ENCODE results near the gene PPFIA3.
A peak's percentile ranks its signal among the peaks of the same experiment; 100 is the strongest.

Gene PPFIA3

DNA sequence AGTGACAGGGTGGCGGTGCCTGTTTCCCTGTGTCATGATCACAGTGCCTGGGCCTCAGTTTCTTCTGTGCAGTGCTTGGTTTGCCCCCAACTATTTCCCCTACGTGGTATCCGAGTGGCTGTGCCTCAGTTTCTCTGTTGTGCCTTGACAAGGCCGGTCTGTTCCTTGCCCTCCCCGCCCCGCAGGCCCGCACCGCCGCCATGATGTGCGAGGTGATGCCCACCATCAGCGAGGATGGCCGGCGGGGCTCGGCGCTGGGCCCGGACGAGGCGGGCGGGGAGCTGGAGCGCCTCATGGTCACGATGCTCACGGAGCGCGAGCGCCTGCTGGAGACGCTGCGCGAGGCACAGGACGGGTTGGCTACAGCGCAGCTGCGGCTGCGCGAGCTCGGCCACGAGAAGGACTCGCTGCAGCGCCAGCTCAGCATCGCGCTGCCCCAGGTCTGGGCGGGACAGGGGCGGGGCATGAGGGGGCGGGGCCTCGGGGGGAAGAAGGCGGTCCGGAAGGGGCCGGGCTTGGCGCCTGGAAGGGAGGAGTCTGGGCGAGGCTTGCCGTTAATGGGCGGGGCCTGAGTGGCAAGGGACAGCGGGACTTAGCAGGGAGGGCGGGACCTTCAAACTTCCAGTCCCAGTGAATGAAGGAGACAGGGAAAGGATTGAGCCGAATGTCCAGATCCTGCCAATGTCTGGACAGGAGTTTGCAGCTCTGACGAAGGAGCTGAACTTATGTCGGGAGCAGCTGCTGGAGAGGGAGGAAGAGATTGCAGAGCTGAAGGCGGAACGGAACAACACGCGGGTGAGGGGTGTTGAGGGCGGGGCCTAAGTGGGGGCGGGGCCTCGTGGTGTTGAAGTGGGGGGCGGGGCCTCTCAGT is 8.6 kb downstream of the PPFIA3 start:
- no peaks in the 10 kb centered on the region for H3K9me3 ChIP-seq (ENCODE audit: control insufficient read depth, insufficient read depth, low read length)
- no peaks in the 10 kb centered on the region for H3K27me3 ChIP-seq (ENCODE audit: control insufficient read depth, insufficient read depth, low read length)
- H3K9ac ChIP-seq (ENCODE audit: low read depth, low read length), result 0 out of 2 replicates have a peak overlapping the region, but pooled peaks have one; percentile 41
- H3K4me1 ChIP-seq (ENCODE audit: control insufficient read depth, insufficient read depth, low read length), result peaks cover 5% of the 10 kb centered on the region; the same call in 1 of the 2 replicates
- H3K36me3 ChIP-seq (ENCODE audit: control insufficient read depth, insufficient read depth, low read length), result no peaks in the 10 kb centered on the region
- peak overlapping the region; percentile 47 for H3K27ac ChIP-seq (ENCODE audit: low read depth, low read length)
- H3K4me3 ChIP-seq (ENCODE audit: low read depth, low read length), result peak overlapping the region; percentile 80

DNA sequence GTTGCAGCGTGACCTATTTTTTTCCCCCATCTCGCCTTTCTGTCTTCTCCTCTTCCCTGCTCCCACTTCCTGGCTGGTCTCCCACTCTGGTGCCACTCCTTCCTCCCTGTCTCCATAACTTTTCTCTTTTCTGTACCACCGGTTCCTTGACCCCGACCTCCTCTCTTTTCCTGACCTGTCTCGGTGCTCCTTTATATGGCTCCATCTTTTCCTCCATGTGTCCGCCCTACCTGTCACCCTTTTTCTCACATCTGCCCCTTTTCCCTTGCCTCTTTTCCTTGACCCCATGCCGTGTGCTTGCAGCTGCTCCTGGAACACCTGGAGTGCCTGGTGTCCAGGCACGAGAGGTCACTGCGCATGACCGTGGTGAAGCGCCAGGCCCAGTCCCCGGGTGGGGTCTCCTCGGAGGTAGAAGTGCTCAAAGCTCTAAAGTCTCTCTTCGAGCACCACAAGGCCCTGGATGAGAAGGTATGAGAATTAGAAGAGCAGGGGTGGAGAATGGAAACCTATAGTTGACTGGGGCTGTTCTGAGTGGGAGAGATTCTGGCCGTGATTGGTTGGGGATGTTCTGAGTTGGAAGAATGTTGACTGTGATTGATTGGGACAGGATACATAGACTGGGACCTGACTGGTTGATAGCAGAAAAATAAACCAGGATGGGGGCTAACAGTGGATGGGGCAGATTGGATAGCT is 9.3 kb downstream of the PPFIA3 start:
- peak overlapping the region; percentile 80 for H3K4me3 ChIP-seq (ENCODE audit: low read depth, low read length)
- H3K4me1 ChIP-seq (ENCODE audit: control insufficient read depth, insufficient read depth, low read length), result peaks cover 5% of the 10 kb centered on the region; the same call in 1 of the 2 replicates
- H3K9ac ChIP-seq (ENCODE audit: low read depth, low read length), result no peak overlapping the region
- no peaks in the 10 kb centered on the region for H3K9me3 ChIP-seq (ENCODE audit: control insufficient read depth, insufficient read depth, low read length)
- H3K36me3 ChIP-seq (ENCODE audit: control insufficient read depth, insufficient read depth, low read length), result no peaks in the 10 kb centered on the region
- no peaks in the 10 kb centered on the region for H3K27me3 ChIP-seq (ENCODE audit: control insufficient read depth, insufficient read depth, low read length)
- H3K27ac ChIP-seq (ENCODE audit: low read depth, low read length), result no peak overlapping the region

DNA sequence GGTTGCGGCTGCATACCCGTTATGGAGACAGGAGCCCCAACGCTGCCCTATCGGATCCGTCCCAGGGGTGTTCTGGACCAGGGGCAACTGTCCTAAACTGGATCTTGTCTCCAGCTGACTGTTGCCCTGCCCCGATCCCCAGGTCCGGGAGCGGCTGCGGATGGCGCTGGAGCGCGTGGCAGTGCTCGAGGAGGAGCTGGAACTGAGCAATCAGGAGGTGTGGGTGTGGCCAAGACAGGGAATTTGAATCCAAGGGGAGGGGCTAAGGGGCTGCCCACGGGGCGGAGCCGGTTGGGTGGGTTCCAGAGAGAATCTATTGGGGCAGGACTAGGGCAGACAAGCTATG is 9.9 kb downstream of the PPFIA3 start:
- Histone ChIP-seq H3K9ac (ENCODE audit: low read depth, low read length) (no peak overlapping the region), H3K27me3 (ENCODE audit: control insufficient read depth, insufficient read depth, low read length) (no peaks in the 10 kb centered on the region), H3K36me3 (ENCODE audit: control insufficient read depth, insufficient read depth, low read length) (0 out of 2 replicates have a peak, but pooled peaks cover 1% of the 10 kb centered on the region), H3K4me3 (ENCODE audit: low read depth, low read length) (peak overlapping the region; percentile 80; the same call in 1 of the 2 replicates), H3K9me3 (ENCODE audit: control insufficient read depth, insufficient read depth, low read length) (no peaks in the 10 kb centered on the region), H3K4me1 (ENCODE audit: control insufficient read depth, insufficient read depth, low read length) (peaks cover 5% of the 10 kb centered on the region; the same call in 1 of the 2 replicates), H3K27ac (ENCODE audit: low read depth, low read length) (no peak overlapping the region)

DNA sequence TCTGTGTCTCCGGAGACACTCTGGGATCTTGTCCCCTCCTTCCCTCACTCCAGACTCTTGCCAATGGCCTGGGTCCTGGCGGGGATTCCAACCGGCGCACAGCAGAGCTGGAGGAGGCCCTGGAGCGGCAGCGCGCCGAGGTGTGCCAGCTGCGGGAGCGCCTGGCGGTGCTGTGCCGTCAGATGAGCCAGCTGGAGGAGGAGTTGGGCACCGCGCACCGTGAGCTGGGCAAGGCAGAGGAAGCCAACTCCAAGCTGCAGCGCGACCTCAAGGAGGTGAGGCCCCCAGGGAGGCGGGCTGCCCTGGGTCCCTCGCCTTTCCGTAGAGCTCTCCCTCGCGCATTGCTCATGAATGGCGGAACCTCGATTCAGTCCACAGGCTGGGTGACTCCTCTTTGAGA is 11.0 kb downstream of the PPFIA3 start:
- H3K36me3 ChIP-seq (ENCODE audit: control insufficient read depth, insufficient read depth, low read length), result peaks cover 7% of the 10 kb centered on the region; the same call in 1 of the 2 replicates
- H3K9me3 ChIP-seq (ENCODE audit: control insufficient read depth, insufficient read depth, low read length), result no peaks in the 10 kb centered on the region
- no peak overlapping the region for H3K27ac ChIP-seq (ENCODE audit: low read depth, low read length)
- no peak overlapping the region for H3K9ac ChIP-seq (ENCODE audit: low read depth, low read length)
- no peak overlapping the region for H3K4me3 ChIP-seq (ENCODE audit: low read depth, low read length)
- peaks cover 5% of the 10 kb centered on the region; the same call in 1 of the 2 replicates for H3K4me1 ChIP-seq (ENCODE audit: control insufficient read depth, insufficient read depth, low read length)
- no peaks in the 10 kb centered on the region for H3K27me3 ChIP-seq (ENCODE audit: control insufficient read depth, insufficient read depth, low read length)

DNA sequence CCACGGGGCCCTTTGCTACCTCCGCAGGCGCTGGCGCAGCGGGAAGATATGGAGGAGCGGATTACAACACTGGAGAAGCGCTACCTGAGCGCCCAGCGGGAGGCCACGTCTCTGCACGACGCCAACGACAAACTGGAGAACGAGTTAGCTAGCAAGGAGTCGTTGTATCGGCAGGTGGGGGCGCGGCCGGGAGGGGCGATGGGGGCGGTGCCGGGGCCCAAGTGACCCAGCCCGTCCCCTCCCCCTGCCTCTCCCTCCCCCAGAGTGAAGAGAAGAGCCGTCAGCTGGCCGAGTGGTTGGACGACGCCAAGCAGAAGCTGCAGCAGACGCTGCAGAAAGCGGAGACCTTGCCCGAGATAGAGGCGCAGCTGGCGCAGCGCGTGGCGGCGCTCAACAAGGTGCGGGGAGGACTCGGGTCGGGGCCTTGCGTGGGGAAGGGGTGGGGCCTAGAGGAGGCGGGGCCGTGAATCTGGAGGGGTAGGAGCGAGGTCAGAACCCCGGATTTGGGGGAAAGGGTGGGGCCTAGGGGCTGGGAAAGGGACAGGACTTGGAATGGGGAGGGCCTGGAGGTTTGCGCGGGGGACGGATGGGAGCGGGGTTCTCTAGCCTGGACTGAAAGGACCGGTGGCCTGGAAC is 13.7 kb downstream of the PPFIA3 start:
- no peak overlapping the region for H3K27ac ChIP-seq (ENCODE audit: low read depth, low read length)
- no peaks in the 10 kb centered on the region for H3K27me3 ChIP-seq (ENCODE audit: control insufficient read depth, insufficient read depth, low read length)
- H3K4me1 ChIP-seq (ENCODE audit: control insufficient read depth, insufficient read depth, low read length), result peaks cover 5% of the 10 kb centered on the region; the same call in 1 of the 2 replicates
- H3K9ac ChIP-seq (ENCODE audit: low read depth, low read length), result no peak overlapping the region
- H3K9me3 ChIP-seq (ENCODE audit: control insufficient read depth, insufficient read depth, low read length), result no peaks in the 10 kb centered on the region
- peak overlapping the region; percentile 44 for H3K4me3 ChIP-seq (ENCODE audit: low read depth, low read length)
- H3K36me3 ChIP-seq (ENCODE audit: control insufficient read depth, insufficient read depth, low read length), result peaks cover 18% of the 10 kb centered on the region

DNA sequence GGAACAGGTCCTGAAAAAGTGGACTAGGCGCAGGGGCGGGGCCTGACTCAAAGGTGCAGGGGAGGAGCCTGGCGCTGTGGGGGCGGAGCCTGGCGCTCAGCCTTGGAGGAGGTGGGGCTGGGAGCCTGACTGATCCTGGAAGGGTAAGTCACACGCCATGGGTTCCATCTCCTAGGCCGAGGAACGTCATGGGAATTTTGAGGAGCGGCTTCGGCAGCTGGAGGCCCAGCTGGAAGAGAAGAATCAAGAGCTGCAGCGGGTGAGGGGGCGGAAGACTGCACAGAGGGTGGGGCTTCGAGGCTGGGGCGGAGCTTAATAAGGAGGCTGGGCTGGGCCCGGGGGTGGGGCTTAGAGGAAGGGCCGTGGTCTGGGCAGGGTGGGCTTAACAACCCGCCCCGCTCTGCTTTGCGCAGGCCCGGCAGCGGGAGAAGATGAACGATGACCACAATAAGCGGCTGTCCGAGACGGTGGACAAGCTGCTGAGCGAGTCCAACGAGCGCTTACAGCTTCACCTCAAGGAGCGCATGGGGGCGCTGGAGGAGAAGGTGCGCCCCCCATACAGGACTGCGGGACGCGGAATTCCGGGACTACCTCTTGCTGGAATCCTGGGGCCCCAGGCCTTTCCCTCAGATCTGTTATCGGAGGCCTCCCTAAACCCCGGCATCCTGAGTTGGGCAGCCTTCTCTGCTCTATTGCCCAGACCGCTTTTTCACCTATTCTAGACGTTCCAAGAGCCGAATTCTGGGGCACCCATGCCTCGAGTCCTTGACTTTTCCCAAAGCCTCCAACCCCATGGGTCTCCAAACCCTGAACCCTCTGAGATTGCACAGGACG is 14.5 kb downstream of the PPFIA3 start:
- Histone ChIP-seq H3K36me3 (ENCODE audit: control insufficient read depth, insufficient read depth, low read length) (peaks cover 18% of the 10 kb centered on the region), H3K9me3 (ENCODE audit: control insufficient read depth, insufficient read depth, low read length) (no peaks in the 10 kb centered on the region), H3K4me3 (ENCODE audit: low read depth, low read length) (peak overlapping the region; percentile 44), H3K4me1 (ENCODE audit: control insufficient read depth, insufficient read depth, low read length) (peaks cover 5% of the 10 kb centered on the region; the same call in 1 of the 2 replicates), H3K27me3 (ENCODE audit: control insufficient read depth, insufficient read depth, low read length) (no peaks in the 10 kb centered on the region), H3K9ac (ENCODE audit: low read depth, low read length) (no peak overlapping the region), H3K27ac (ENCODE audit: low read depth, low read length) (no peak overlapping the region)

DNA sequence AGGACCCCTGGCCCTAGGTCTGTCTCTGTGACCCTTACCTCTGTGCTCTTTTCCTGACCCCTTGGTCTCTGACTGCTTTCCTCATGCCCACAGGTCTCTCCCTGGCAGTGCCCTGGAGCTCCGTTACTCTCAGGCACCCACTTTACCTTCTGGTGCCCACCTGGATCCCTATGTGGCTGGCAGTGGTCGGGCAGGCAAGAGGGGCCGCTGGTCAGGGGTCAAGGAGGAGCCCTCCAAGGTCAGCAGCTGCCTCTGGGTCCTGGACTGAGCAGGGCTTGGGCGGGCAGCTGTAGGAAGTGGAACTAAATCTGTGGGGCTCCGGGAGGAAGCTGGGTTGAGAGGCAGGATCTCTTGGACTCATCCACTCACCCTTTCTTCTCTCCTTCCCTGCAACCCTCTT is 16.3 kb downstream of the PPFIA3 start:
- Histone ChIP-seq H3K9ac (ENCODE audit: low read depth, low read length) (no peak overlapping the region), H3K27me3 (ENCODE audit: control insufficient read depth, insufficient read depth, low read length) (no peaks in the 10 kb centered on the region), H3K4me3 (ENCODE audit: low read depth, low read length) (no peak overlapping the region), H3K9me3 (ENCODE audit: control insufficient read depth, insufficient read depth, low read length) (no peaks in the 10 kb centered on the region), H3K36me3 (ENCODE audit: control insufficient read depth, insufficient read depth, low read length) (peaks cover 18% of the 10 kb centered on the region), H3K4me1 (ENCODE audit: control insufficient read depth, insufficient read depth, low read length) (peaks cover 9% of the 10 kb centered on the region), H3K27ac (ENCODE audit: low read depth, low read length) (no peak overlapping the region)

DNA sequence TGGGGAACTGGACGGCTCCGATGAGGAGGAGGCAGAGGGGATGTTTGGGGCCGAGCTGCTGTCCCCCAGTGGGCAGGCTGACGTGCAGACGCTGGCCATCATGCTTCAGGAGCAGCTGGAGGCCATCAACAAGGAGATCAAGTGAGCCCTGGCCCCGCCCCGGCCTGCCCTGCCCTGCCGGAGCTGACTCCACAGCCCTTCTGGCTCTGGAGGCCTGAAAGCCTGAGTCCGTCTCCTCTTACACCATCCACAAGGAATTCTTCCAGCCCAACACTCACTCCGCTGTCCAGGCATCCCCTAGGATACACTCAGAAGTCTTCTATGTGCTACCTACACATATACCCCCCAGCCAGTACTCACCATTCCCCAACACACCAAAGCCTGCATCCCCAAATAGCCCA is 17.4 kb downstream of the PPFIA3 start:
- H3K4me1 ChIP-seq (ENCODE audit: control insufficient read depth, insufficient read depth, low read length), result peaks cover 9% of the 10 kb centered on the region
- H3K36me3 ChIP-seq (ENCODE audit: control insufficient read depth, insufficient read depth, low read length), result peaks cover 18% of the 10 kb centered on the region
- H3K4me3 ChIP-seq (ENCODE audit: low read depth, low read length), result no peak overlapping the region
- H3K9me3 ChIP-seq (ENCODE audit: control insufficient read depth, insufficient read depth, low read length), result no peaks in the 10 kb centered on the region
- no peak overlapping the region for H3K27ac ChIP-seq (ENCODE audit: low read depth, low read length)
- no peak overlapping the region for H3K9ac ChIP-seq (ENCODE audit: low read depth, low read length)
- H3K27me3 ChIP-seq (ENCODE audit: control insufficient read depth, insufficient read depth, low read length), result no peaks in the 10 kb centered on the region

DNA sequence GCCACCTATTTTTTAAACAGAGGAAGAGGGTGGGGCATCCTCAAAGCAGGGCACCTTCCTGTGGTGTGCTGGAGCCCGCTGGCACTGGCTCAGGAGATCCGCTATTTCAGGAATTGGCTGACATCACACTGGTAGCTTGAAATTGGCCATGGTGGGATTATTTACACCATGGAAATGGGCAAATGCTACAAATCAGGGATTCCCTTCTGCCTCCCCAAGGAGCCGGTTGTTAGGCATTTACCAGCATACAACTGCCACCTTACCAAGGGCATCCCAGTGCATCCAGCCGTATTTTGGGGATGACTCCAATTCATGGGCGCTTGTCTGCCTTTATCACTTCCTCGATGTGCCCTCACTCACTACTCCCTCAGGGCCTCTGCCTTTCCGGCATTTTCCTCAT is 21.6 kb downstream of the PPFIA3 start:
- Histone ChIP-seq H3K4me1 (ENCODE audit: control insufficient read depth, insufficient read depth, low read length) (peaks cover 6% of the 10 kb centered on the region), H3K27me3 (ENCODE audit: control insufficient read depth, insufficient read depth, low read length) (no peaks in the 10 kb centered on the region), H3K4me3 (ENCODE audit: low read depth, low read length) (no peak overlapping the region), H3K27ac (ENCODE audit: low read depth, low read length) (no peak overlapping the region), H3K9ac (ENCODE audit: low read depth, low read length) (no peak overlapping the region), H3K36me3 (ENCODE audit: control insufficient read depth, insufficient read depth, low read length) (peaks cover 7% of the 10 kb centered on the region), H3K9me3 (ENCODE audit: control insufficient read depth, insufficient read depth, low read length) (no peaks in the 10 kb centered on the region)

DNA sequence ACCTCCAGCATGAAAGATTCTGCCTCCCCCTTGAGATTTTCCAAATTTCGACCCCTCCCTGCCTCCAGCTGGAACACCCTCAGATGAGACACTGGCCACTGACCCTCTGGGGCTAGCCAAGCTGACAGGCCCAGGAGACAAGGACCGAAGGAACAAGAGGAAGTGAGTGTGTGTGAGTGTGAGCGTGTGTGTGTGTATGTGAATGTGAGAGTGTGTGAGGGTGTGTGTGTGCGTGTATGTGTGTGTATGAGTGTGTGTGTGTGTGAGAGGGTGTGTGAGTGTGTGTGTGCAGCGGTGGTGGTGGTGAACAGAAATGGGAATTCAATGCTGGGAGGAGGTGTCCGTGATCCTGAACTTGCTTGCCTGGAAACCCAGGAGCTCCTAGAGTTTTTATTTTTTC is 22.0 kb downstream of the PPFIA3 start:
- no peaks in the 10 kb centered on the region for H3K27me3 ChIP-seq (ENCODE audit: control insufficient read depth, insufficient read depth, low read length)
- no peak overlapping the region for H3K4me3 ChIP-seq (ENCODE audit: low read depth, low read length)
- no peak overlapping the region for H3K9ac ChIP-seq (ENCODE audit: low read depth, low read length)
- H3K36me3 ChIP-seq (ENCODE audit: control insufficient read depth, insufficient read depth, low read length), result peaks cover 6% of the 10 kb centered on the region
- H3K27ac ChIP-seq (ENCODE audit: low read depth, low read length), result no peak overlapping the region
- H3K9me3 ChIP-seq (ENCODE audit: control insufficient read depth, insufficient read depth, low read length), result no peaks in the 10 kb centered on the region
- H3K4me1 ChIP-seq (ENCODE audit: control insufficient read depth, insufficient read depth, low read length), result peaks cover 6% of the 10 kb centered on the region

Measured in HUES48 (cell line).